Measurements from ENCODE around the gene CAT. TPM values are rescaled to one million over a fixed set of nuclear protein-coding genes. Genes with fewer than 3 reads are reported as not detected.
"Not testable (repeated sequence)": the region's sequence is repeated elsewhere in the genome, so short reads cannot be mapped to it uniquely, and the experiment has no call there.

CAT gene
- total RNA-seq, 1 donor, result 614 TPM

DNA sequence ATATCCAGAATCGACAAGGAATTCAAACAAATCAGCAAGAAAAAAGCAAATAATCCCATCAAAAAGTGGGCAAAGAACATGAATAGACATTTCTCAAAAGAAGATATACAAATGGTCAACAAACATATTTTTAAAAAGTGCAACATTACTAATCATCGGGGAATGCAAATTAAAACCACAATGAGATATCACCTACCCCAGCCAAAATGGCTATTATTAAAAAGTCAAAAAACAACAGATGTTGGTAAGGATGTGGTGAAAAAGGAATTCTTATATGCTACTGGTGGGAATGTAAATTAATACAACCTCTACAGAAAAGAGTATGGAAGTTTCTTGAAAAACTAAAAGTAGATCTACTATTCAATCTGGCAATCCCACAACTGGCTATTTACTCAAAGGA lies 13.9 kb upstream of the CAT start:
- DNase-seq (ENCODE audit: low read depth in 2 of 3, low spot score in 2 of 3), result not testable (repeated sequence)

- no peak for DNase-seq (ENCODE audit: low read depth in 2 of 3, low spot score in 2 of 3)
Measured at GRCh38 chr11:34425360-34425759, 13.4 kb upstream of the CAT start.

DNA sequence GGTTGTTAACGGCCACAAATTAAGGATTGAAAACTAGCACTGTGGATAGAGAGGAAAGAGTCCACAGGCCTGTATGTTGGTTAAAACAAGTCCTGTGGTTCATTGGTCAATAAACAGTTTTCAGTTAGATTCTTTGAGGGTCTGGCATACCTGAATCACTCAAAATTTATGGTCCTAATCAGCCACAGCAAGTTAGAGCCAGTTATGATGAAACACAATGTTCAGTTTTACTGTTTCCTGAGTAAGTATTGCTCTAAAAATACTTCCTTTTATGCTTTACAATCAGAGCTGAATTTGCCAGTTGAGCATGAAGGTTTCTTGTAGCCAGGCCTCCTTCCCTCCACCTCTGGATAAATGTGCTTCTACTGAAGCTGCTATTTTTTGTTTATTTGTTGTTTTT lies 12.9 kb upstream of the CAT start:
- peak in 1 of 3 donors; percentile 65 for DNase-seq (ENCODE audit: low read depth in 2 of 3, low spot score in 2 of 3)

- DNase-seq (ENCODE audit: low read depth in 2 of 3, low spot score in 2 of 3), result no peak
Measured at GRCh38 chr11:34426766-34427185, 12.0 kb upstream of the CAT start.

DNA sequence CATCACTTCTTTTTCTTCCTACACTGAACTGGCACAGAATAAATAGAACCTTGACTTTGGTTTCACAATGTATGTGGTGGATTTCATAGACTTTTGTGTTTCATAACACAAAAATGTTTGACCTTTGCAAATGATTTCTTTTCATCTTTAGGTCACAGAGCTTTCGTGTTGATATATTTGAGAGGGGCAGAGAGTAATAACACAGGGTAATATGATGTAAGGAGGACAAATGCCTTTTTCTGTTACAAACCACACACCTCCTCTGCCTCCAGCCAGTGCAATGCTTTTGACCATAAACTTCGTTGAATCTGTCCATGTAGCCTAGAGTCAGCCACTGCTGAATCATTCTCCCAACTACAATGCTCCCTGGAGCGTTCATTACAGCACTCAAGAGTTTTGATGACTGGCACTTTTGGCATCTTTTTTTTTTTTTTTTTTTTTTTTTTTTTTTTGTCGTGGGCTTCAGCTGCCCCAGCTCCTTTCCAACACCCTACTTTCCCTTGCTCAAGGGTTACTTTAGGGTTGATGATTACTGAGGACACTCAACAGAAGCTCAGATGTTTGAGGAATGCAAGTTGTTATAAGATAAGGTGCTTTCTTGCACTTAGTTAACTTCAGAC lies 11.4 kb upstream of the CAT start:
- peak in 2 of 3 donors; percentile 53 to 61 for DNase-seq (ENCODE audit: low read depth in 2 of 3, low spot score in 2 of 3)

- peak in 1 of 3 donors; percentile 39 for DNase-seq (ENCODE audit: low read depth in 2 of 3, low spot score in 2 of 3)
Measured at GRCh38 chr11:34431979-34432378, 6.8 kb upstream of the CAT start.

GRCh38 chr11:34432822-34433221 lies 5.9 kb upstream of the CAT start:
- no peak for DNase-seq (ENCODE audit: low read depth in 2 of 3, low spot score in 2 of 3)

GRCh38 chr11:34433899-34434298 lies 4.8 kb upstream of the CAT start:
- DNase-seq (ENCODE audit: low read depth in 2 of 3, low spot score in 2 of 3), result no peak

GRCh38 chr11:34437224-34438125 lies 1.3 kb upstream of the CAT start:
- DNase-seq (ENCODE audit: low read depth in 2 of 3, low spot score in 2 of 3), result no peak

- DNase-seq (ENCODE audit: low read depth in 2 of 3, low spot score in 2 of 3), result no peak
Measured at GRCh38 chr11:34439610-34440198, 970 bp downstream of the CAT start.

DNA sequence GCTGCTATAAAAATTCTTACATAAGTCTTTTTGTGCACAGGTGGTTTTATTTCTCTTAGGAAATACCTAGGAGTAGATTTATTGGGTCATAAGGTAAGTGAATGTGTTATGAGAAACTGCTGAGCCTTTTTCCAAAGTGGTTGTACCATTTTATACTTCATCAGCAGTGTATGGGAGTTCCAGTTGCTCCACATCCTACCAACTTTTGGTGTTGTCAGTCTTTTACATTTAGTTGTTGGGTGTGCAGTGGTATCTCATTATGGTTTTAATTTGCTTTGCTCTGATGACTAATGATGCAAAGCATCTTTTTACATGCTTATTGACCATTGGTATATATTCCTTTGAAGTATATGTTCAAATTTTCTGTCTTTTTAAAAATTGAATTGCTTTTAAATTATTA lies 3.1 kb downstream of the CAT start:
- no peak for DNase-seq (ENCODE audit: low read depth in 2 of 3, low spot score in 2 of 3)

DNA sequence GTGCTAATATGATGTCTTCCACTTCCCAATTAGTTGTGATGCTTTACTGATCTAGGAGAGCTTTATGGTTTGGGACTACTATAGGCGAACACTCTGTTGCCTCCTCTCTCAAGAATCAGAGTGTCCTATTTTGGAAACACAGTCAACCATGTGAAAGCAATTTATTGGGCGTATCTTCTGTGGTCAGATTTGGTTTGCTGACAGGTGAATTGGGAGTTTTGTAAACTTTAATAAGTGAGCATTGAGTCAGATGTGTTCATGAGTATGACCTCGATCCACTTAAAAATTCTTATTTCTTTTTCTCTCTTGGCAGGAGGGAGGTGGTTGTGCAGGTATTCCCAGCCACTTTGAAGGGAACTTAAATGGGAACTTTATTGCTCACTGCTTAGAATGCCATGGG lies 4.4 kb downstream of the CAT start:
- no peak for DNase-seq (ENCODE audit: low read depth in 2 of 3, low spot score in 2 of 3)

GRCh38 chr11:34444428-34444827 lies 5.7 kb downstream of the CAT start:
- no peak for DNase-seq (ENCODE audit: low read depth in 2 of 3, low spot score in 2 of 3)

- no peak for DNase-seq (ENCODE audit: low read depth in 2 of 3, low spot score in 2 of 3)
Measured at GRCh38 chr11:34445956-34446355, 7.2 kb downstream of the CAT start.

GRCh38 chr11:34446386-34446785 lies 7.7 kb downstream of the CAT start:
- DNase-seq (ENCODE audit: low read depth in 2 of 3, low spot score in 2 of 3), result no peak

GRCh38 chr11:34447044-34447443 lies 8.3 kb downstream of the CAT start:
- DNase-seq (ENCODE audit: low read depth in 2 of 3, low spot score in 2 of 3), result no peak

- DNase-seq (ENCODE audit: low read depth in 2 of 3, low spot score in 2 of 3), result no peak
Measured at GRCh38 chr11:34448223-34448994, 9.7 kb downstream of the CAT start.

GRCh38 chr11:34449013-34449412 lies 10.3 kb downstream of the CAT start:
- no peak for DNase-seq (ENCODE audit: low read depth in 2 of 3, low spot score in 2 of 3)

DNA sequence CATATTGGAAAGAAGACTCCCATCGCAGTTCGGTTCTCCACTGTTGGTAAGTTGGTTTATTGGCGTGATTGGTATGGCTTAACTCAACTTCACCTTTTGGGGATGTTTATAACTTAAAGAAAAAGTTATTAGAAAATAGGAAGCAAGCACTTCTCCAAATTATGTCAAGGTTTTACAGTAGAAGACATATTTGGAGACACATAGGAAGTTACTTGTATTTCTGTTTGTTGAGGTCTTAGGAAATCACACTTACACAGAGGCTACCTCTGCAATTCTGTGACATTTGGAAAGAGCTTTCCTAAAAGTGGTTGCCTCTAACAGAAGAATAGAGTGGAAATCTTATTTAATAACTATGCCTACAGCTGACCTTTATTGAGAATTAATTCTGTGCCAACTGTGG lies 12.3 kb downstream of the CAT start:
- DNase-seq (ENCODE audit: low read depth in 2 of 3, low spot score in 2 of 3), result no peak

DNA sequence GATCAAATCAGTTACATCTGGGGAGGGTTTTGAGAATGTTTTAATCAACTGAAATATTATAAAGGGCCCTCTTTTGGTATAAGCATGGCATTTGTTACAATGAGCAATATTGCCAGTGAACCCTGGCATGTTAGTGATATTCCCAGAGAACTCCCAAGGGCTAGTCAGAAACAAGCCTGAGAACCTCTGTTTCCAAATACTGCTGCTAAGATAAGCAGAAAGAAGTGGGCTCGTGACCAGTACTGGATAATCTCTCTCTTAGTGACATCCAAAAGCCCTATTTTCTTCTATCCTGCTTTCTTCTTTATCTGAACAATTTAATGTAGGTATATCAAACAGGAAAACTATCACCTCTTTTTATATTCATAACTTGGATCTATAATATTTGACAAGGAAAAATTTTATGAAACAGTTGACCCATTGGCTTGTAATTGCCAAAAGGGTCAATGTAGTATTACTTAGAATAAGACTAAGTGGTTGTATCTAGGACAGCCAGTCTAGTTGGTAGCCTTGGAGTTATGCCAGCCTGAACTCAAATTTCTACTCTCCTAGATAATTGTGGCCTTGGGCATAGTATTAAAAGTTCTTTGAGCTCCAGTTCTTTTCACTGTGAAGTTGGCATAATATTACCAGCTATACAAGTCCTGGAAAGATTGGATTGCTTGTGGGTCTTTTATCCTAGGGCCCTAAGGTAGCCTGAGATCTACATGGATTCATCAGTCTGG lies 15.7 kb downstream of the CAT start:
- DNase-seq (ENCODE audit: low read depth in 2 of 3, low spot score in 2 of 3), result no peak
